Thyroid gland (tissue), 4 donors: ENCODE measurements around the gene NR3C1. TPM values are rescaled to one million over a fixed set of nuclear protein-coding genes. Genes with fewer than 3 reads are reported as not detected.

Source experiments
- DNase-seq, 2 donors: peaks; one replicate each; pipeline ENCODE4 v3.0.0-alpha.2; 2019
- H3K27ac ChIP-seq, 3 donors: fragments of 200-600 bp; sonication (generic); 1 replicate in 2 of 3; 2 replicates in 1 of 3; pipeline ENCODE4 v1.5.1; 2016 to 2019; ENCODE audit warnings: mild to moderate bottlenecking in 1 of 3, moderate library complexity in 1 of 3
- H3K27me3 ChIP-seq: fragments of 200-600 bp; sonication (generic); one replicate; pipeline ENCODE4 v1.5.1; 2019
- H3K36me3 ChIP-seq, 2 donors: fragments of 200-600 bp; sonication (generic); one replicate each; pipeline ENCODE4 v1.5.1; 2016 to 2019
- H3K4me1 ChIP-seq, 2 donors: fragments of 200-600 bp; sonication (generic); one replicate each; pipeline ENCODE4 v1.5.1; 2017 to 2019
- H3K4me3 ChIP-seq, 3 donors: fragments of 200-600 bp; sonication (generic); replicated peaks in 1 of 3; 1 replicate in 2 of 3; 2 replicates in 1 of 3; pipeline ENCODE4 v1.5.1; 2016; ENCODE audit warnings: mild to moderate bottlenecking in 1 of 3
- H3K9me3 ChIP-seq: fragments of 200-600 bp; sonication (generic); one replicate; pipeline ENCODE4 v1.5.1; 2017
- CTCF ChIP-seq, 6 experiments: fragments of 200-600 bp in 3 of 6; fragments of 450-650 bp in 3 of 6; sonication (generic) in 3 of 6; IDR thresholded peaks; one replicate each; pipeline ENCODE4 v1.5.1; 2016 to 2019; ENCODE audit warnings: antibody characterized with exemption in 6 of 6, mild to moderate bottlenecking in 2 of 6, inconsistent platforms in 1 of 6, moderate library complexity in 1 of 6
- POLR2A ChIP-seq, 2 donors: fragments of 450-650 bp; IDR thresholded peaks; one replicate each; pipeline ENCODE4 v1.6.1; 2017; ENCODE audit warnings: antibody characterized with exemption in 2 of 2, mild to moderate bottlenecking in 2 of 2, moderate library complexity in 1 of 2
- WGBS, 2 donors: methylation state at CpG; one replicate each; pipeline ENCODE4 v1.1.5; 2017; 5-methylcytosine and 5-hydroxymethylcytosine counted together
- intact Hi-C: fragments of 100-400 bp; cut with DNase I; formaldehyde crosslinking; loops from one replicate; pipeline ENCODE4 v1.15.1; 2023
- total RNA-seq, 4 donors: library from RNA; depleted of rRNA; stranded (reverse); fragments of >200 nt; gene quantifications; one replicate each; pipeline ENCODE4 v1.2.3, GENCODE V29; 2016

Gene NR3C1
- total RNA-seq, 4 donors from 2014 or later = 59.4 to 67.7 (median 65.3) TPM

DNA sequence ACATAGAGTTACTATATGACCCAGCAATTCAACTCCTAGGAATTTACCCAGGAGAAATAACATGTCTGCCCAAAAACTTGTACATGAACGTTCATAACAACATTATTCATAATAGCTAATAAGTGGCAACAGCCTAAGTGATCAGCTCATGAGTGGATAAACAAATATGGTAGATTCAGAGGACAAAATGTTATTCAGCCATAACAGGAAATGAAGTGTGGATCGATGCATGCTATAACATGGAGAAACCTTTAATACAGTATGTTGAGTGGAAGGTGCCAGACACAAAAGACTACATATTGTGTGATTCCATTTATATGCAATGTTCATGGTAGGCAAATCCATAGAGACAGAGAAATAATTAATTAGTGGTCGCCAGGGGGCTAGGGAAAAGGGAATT is 22.3 kb upstream of the NR3C1 start:
- 89 to 93% methylated on average over 3 of the region's 3 CpGs for WGBS, 2 donors
- TF ChIP-seq POLR2A (IDR thresholded peaks at IDR 0.05) = no peak
- no peak for TF ChIP-seq CTCF (IDR thresholded peaks at IDR 0.05)

GRCh38 chr5:143418140-143418866 is 14.8 kb upstream of the NR3C1 start:
- no peak overlapping the region for H3K4me3 ChIP-seq
- H3K36me3 ChIP-seq = no peaks in the 10 kb centered on the region
- TF ChIP-seq POLR2A (IDR thresholded peaks at IDR 0.05) (no peak), CTCF (IDR thresholded peaks at IDR 0.05) (no peak)
- DNase-seq = no peak
- no peaks in the 10 kb centered on the region for H3K4me1 ChIP-seq
- intact Hi-C loops = no loop called here
- WGBS, 2 donors = 69 to 83% methylated on average over 2 of the region's 2 CpGs
- no peaks in the 10 kb centered on the region for H3K9me3 ChIP-seq
- no peak overlapping the region for H3K27ac ChIP-seq
- no peaks in the 10 kb centered on the region for H3K27me3 ChIP-seq

More for the DNA sequence above, 22.3 kb upstream of the NR3C1 start:
- no peaks in the 10 kb centered on the region for H3K27me3 ChIP-seq
- H3K9me3 ChIP-seq = no peaks in the 10 kb centered on the region
- no peak overlapping the region for H3K27ac ChIP-seq
- DNase-seq = no peak
- no peak overlapping the region for H3K4me3 ChIP-seq
- H3K36me3 ChIP-seq = no peaks in the 10 kb centered on the region
- intact Hi-C loops = no loop called here
- no peaks in the 10 kb centered on the region for H3K4me1 ChIP-seq

- Histone ChIP-seq H3K27me3 (no peaks in the 10 kb centered on the region), H3K9me3 (no peaks in the 10 kb centered on the region), H3K4me1 (no peaks in the 10 kb centered on the region), H3K36me3 (no peaks in the 10 kb centered on the region), H3K27ac (no peak overlapping the region), H3K4me3 (no peak overlapping the region)
- 87 to 96% methylated on average over 4 of the region's 4 CpGs for WGBS, 2 donors
- TF ChIP-seq POLR2A (IDR thresholded peaks at IDR 0.05) (no peak), CTCF (IDR thresholded peaks at IDR 0.05) (no peak)
- DNase-seq = no peak
- intact Hi-C loops = no loop called here
Observed at GRCh38 chr5:143417503-143418139, 14.1 kb upstream of the NR3C1 start.

GRCh38 chr5:143416411-143416810 is 12.9 kb upstream of the NR3C1 start:
- intact Hi-C loops = no loop called here
- TF ChIP-seq POLR2A (IDR thresholded peaks at IDR 0.05) (no peak), CTCF (IDR thresholded peaks at IDR 0.05) (no peak)
- Histone ChIP-seq H3K9me3 (no peaks in the 10 kb centered on the region), H3K27me3 (no peaks in the 10 kb centered on the region), H3K27ac (no peak overlapping the region), H3K4me1 (no peaks in the 10 kb centered on the region), H3K36me3 (no peaks in the 10 kb centered on the region), H3K4me3 (no peak overlapping the region)
- no peak for DNase-seq

- Histone ChIP-seq H3K27me3 (no peaks in the 10 kb centered on the region), H3K36me3 (no peaks in the 10 kb centered on the region), H3K9me3 (no peaks in the 10 kb centered on the region), H3K4me1 (no peaks in the 10 kb centered on the region), H3K27ac (no peak overlapping the region), H3K4me3 (no peak overlapping the region)
- TF ChIP-seq POLR2A (IDR thresholded peaks at IDR 0.05) (no peak), CTCF (IDR thresholded peaks at IDR 0.05) (no peak)
- WGBS, 2 donors = 82% methylated on average over 4 of the region's 4 CpGs
- DNase-seq = no peak
- intact Hi-C loops = no loop called here
Observed at GRCh38 chr5:143413958-143414669, 10.6 kb upstream of the NR3C1 start.
